ENCODE results near the gene ACOT9.
"Not testable (repeated sequence)": the region's sequence is repeated elsewhere in the genome, so short reads cannot be mapped to it uniquely, and the experiment has no call there.

ACOT9 gene

GRCh38 chrX:23664496-23664895 lies 78.6 kb downstream of the ACOT9 start:
- H3K27ac ChIP-seq (ENCODE audit: poor library complexity, severe bottlenecking), result no peak overlapping the region
- H3K36me3 ChIP-seq (ENCODE audit: low read depth), result no peaks in the 10 kb centered on the region
- no peaks in the 10 kb centered on the region for H3K27me3 ChIP-seq (ENCODE audit: insufficient read depth, poor library complexity, severe bottlenecking)
- H3K4me3 ChIP-seq (ENCODE audit: severe bottlenecking), result no peak overlapping the region
- no peak for TF ChIP-seq CTCF (IDR thresholded peaks at IDR 0.05; ENCODE audit: poor library complexity, severe bottlenecking)
- peaks cover 3% of the 10 kb centered on the region for H3K4me1 ChIP-seq (ENCODE audit: insufficient read depth, poor library complexity, severe bottlenecking)
- H3K9me3 ChIP-seq (ENCODE audit: severe bottlenecking), result no peaks in the 10 kb centered on the region
- ATAC-seq (ENCODE audit: low read depth) (no peak), DNase-seq (ENCODE audit: low spot score) (no peak)

- Histone ChIP-seq H3K4me1 (ENCODE audit: insufficient read depth, poor library complexity, severe bottlenecking) (peaks cover 3% of the 10 kb centered on the region), H3K9me3 (ENCODE audit: severe bottlenecking) (no peaks in the 10 kb centered on the region), H3K4me3 (ENCODE audit: severe bottlenecking) (no peak overlapping the region), H3K27ac (ENCODE audit: poor library complexity, severe bottlenecking) (no peak overlapping the region), H3K36me3 (ENCODE audit: low read depth) (no peaks in the 10 kb centered on the region), H3K27me3 (ENCODE audit: insufficient read depth, poor library complexity, severe bottlenecking) (no peaks in the 10 kb centered on the region)
- DNase-seq (ENCODE audit: low spot score) (no peak), ATAC-seq (ENCODE audit: low read depth) (no peak)
- no peak for TF ChIP-seq CTCF (IDR thresholded peaks at IDR 0.05; ENCODE audit: poor library complexity, severe bottlenecking)
These were observed 80.2 kb downstream of the ACOT9 start for GRCh38 chrX:23662853-23663252.

DNA sequence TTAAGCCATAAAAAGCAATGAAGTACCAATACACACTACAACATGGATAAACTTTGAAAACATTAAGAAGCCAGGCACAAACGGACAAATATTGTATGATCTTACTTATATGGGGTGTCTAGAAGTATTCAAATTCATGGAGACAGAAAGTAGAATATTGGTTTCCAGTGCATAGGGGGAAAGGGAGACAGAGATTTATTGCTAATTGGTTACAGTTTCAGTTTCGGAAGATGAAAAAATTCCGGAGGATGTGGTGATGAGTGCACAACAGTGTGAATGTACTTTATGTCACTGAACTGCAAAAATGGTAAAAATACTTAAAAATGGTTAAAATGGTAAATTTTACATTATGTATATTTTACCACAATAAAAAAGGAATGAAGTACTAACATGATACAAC lies 80.9 kb downstream of the ACOT9 start:
- Histone ChIP-seq H3K27ac (ENCODE audit: poor library complexity, severe bottlenecking) (no peak overlapping the region), H3K4me3 (ENCODE audit: severe bottlenecking) (no peak overlapping the region), H3K9me3 (ENCODE audit: severe bottlenecking) (no peaks in the 10 kb centered on the region), H3K4me1 (ENCODE audit: insufficient read depth, poor library complexity, severe bottlenecking) (peaks cover 3% of the 10 kb centered on the region), H3K27me3 (ENCODE audit: insufficient read depth, poor library complexity, severe bottlenecking) (no peaks in the 10 kb centered on the region), H3K36me3 (ENCODE audit: low read depth) (no peaks in the 10 kb centered on the region)
- ATAC-seq (ENCODE audit: low read depth), result no peak
- no peak for TF ChIP-seq CTCF (IDR thresholded peaks at IDR 0.05; ENCODE audit: poor library complexity, severe bottlenecking)
- DNase-seq (ENCODE audit: low spot score), result no peak

DNA sequence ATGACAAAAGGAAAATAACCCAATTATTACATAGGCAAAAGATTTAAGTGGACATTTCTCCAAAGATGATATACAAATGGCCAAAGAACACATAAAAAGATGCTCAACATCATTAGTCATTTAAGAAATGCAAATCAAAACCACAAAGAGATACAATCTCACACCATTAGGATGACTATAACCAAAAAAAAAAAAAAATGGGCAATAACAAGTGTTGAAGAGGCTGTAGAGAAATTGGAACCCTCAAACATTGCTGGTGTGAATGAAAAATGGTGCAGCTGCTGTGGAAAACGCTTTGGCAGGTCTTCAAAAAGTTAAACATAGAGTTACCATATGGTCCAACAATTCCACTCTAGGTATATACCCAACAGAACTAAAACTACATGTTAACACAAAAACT lies 81.4 kb downstream of the ACOT9 start:
- no peaks in the 10 kb centered on the region for H3K27me3 ChIP-seq (ENCODE audit: insufficient read depth, poor library complexity, severe bottlenecking)
- DNase-seq (ENCODE audit: low spot score) (no peak), ATAC-seq (ENCODE audit: low read depth) (no peak)
- no peak for TF ChIP-seq CTCF (IDR thresholded peaks at IDR 0.05; ENCODE audit: poor library complexity, severe bottlenecking)
- H3K4me1 ChIP-seq (ENCODE audit: insufficient read depth, poor library complexity, severe bottlenecking), result peaks cover 2% of the 10 kb centered on the region
- no peaks in the 10 kb centered on the region for H3K9me3 ChIP-seq (ENCODE audit: severe bottlenecking)
- H3K4me3 ChIP-seq (ENCODE audit: severe bottlenecking), result no peak overlapping the region
- no peak overlapping the region for H3K27ac ChIP-seq (ENCODE audit: poor library complexity, severe bottlenecking)
- H3K36me3 ChIP-seq (ENCODE audit: low read depth), result no peaks in the 10 kb centered on the region

DNA sequence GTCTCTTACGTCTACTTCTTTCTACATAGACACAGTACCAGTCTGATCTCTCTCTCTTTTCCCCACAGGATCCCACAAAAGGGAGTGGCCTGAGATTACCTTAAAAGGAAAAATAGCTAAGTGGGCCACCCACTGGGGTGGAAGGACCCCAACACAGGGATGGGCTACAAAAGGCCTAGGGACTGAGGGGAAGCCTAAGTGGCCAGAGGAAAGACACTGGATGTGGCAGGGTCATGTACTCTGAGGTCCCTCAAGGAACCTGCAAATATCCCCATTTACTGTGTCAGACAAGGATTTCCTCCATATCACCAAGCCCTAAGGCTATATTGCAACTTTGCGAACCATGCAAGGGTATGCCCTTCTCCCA lies 82.3 kb downstream of the ACOT9 start:
- Histone ChIP-seq H3K4me3 (ENCODE audit: severe bottlenecking) (no peak overlapping the region), H3K9me3 (ENCODE audit: severe bottlenecking) (no peaks in the 10 kb centered on the region), H3K4me1 (ENCODE audit: insufficient read depth, poor library complexity, severe bottlenecking) (peaks cover 9% of the 10 kb centered on the region), H3K27ac (ENCODE audit: poor library complexity, severe bottlenecking) (no peak overlapping the region), H3K36me3 (ENCODE audit: low read depth) (no peaks in the 10 kb centered on the region), H3K27me3 (ENCODE audit: insufficient read depth, poor library complexity, severe bottlenecking) (no peaks in the 10 kb centered on the region)
- ATAC-seq (ENCODE audit: low read depth) (no peak), DNase-seq (ENCODE audit: low spot score) (no peak)
- TF ChIP-seq CTCF (IDR thresholded peaks at IDR 0.05; ENCODE audit: poor library complexity, severe bottlenecking), result no peak

- H3K36me3 ChIP-seq (ENCODE audit: low read depth); ATAC-seq (ENCODE audit: low read depth); H3K27ac ChIP-seq (ENCODE audit: poor library complexity, severe bottlenecking); H3K4me3 ChIP-seq (ENCODE audit: severe bottlenecking); H3K4me1 ChIP-seq (ENCODE audit: insufficient read depth, poor library complexity, severe bottlenecking); H3K27me3 ChIP-seq (ENCODE audit: insufficient read depth, poor library complexity, severe bottlenecking); H3K9me3 ChIP-seq (ENCODE audit: severe bottlenecking); DNase-seq (ENCODE audit: low spot score): not testable (repeated sequence)
These were observed 82.9 kb downstream of the ACOT9 start for GRCh38 chrX:23660083-23660765.

All from RWPE2 (cell line).